Breast epithelium (tissue), 3 donors: ENCODE measurements around the gene FMN1.

Experiments
- POLR2A ChIP-seq: fragments of 450-650 bp; IDR thresholded peaks from one replicate; pipeline ENCODE4 v1.6.1; 2016; ENCODE audit warnings: antibody characterized with exemption, mild to moderate bottlenecking, moderate library complexity
- POLR2AphosphoS5 ChIP-seq, 3 donors: sonication (generic); formaldehyde crosslinking; IDR thresholded peaks; one replicate each; pipeline ENCODE4 v1.6.1; 2017; ENCODE audit warnings: antibody characterized with exemption in 3 of 3
- TF ChIP-seq, protein P1 (sequence below), 3 donors: fragments of 450-650 bp; IDR thresholded peaks; one replicate each; pipeline ENCODE4 v1.5.1; 2016 to 2017; ENCODE audit warnings: antibody characterized with exemption in 3 of 3, mild to moderate bottlenecking in 3 of 3, moderate library complexity in 3 of 3

DNA sequence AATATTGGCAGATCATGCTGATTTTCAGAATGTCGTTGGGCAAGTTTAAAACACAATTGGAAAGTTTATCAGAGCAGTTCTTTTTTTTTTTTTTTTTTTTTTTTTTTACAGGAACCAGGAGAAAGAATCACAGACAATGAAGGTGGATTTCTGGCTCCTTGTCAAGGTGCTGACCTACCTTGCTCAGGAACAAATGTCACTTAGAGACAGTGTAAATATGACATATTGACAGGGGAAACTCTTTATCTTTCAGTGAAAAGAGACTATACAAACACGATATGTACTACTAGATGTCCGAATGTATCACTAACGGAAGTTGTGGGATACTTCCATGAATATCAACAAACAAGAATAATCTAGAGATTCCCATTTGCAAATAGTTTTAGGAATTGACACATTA lies 237.3 kb downstream of the FMN1 start:
- TF ChIP-seq POLR2AphosphoS5 (IDR thresholded peaks at IDR 0.05) (no peak), POLR2A (no peak)
- TF ChIP-seq, protein P1, sequence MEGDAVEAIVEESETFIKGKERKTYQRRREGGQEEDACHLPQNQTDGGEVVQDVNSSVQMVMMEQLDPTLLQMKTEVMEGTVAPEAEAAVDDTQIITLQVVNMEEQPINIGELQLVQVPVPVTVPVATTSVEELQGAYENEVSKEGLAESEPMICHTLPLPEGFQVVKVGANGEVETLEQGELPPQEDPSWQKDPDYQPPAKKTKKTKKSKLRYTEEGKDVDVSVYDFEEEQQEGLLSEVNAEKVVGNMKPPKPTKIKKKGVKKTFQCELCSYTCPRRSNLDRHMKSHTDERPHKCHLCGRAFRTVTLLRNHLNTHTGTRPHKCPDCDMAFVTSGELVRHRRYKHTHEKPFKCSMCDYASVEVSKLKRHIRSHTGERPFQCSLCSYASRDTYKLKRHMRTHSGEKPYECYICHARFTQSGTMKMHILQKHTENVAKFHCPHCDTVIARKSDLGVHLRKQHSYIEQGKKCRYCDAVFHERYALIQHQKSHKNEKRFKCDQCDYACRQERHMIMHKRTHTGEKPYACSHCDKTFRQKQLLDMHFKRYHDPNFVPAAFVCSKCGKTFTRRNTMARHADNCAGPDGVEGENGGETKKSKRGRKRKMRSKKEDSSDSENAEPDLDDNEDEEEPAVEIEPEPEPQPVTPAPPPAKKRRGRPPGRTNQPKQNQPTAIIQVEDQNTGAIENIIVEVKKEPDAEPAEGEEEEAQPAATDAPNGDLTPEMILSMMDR (IDR thresholded peaks at IDR 0.05) = no peak
